WERI-Rb-1 (cell line): ENCODE results near the gene FGFBP2.

Source experiments
- DNase-seq: peaks from one replicate; pipeline ENCODE4 v3.0.0-alpha.2; 2020
- H3K27ac ChIP-seq: fragments of 250-450 bp; sonication (Bioruptor Pico); 2 replicates; pipeline ENCODE4 v1.5.1; 2020; ENCODE audit warnings: mild to moderate bottlenecking, moderate library complexity
- H3K27me3 ChIP-seq: fragments of 250-450 bp; sonication (Bioruptor Pico); 2 replicates; pipeline ENCODE4 v1.5.1; 2021; ENCODE audit warnings: mild to moderate bottlenecking, low read depth, moderate library complexity; ENCODE audit not compliant: insufficient read depth, severe bottlenecking
- H3K36me3 ChIP-seq: fragments of 250-450 bp; sonication (Bioruptor Pico); 2 replicates; pipeline ENCODE4 v1.5.1; 2020; ENCODE audit warnings: mild to moderate bottlenecking, moderate library complexity
- H3K4me3 ChIP-seq: 2 replicates; pipeline ENCODE4 v1.5.1; 2011; ENCODE audit warnings: low read depth, mild to moderate bottlenecking, control low read depth, low read length
- H3K9me3 ChIP-seq: fragments of 250-450 bp; sonication (Bioruptor Pico); 2 replicates; pipeline ENCODE4 v1.5.1; 2021; ENCODE audit warnings: mild to moderate bottlenecking, moderate library complexity; ENCODE audit not compliant: severe bottlenecking
- CTCF ChIP-seq: IDR thresholded peaks from 2 replicates; pipeline ENCODE4 v1.5.1; 2011; ENCODE audit warnings: low read depth, mild to moderate bottlenecking, control low read depth, inconsistent platforms, low read length

FGFBP2 gene

GRCh38 chr4:16005676-16006075, 42.7 kb upstream of the FGFBP2 start:
- Histone ChIP-seq H3K4me3 (no peak overlapping the region), H3K36me3 (peaks cover 73% of the 10 kb centered on the region), H3K27ac (peak overlapping the region; percentile 91), H3K27me3 (no peaks in the 10 kb centered on the region), H3K9me3 (no peaks in the 10 kb centered on the region)
- no peak for TF ChIP-seq CTCF
- no peak for DNase-seq

- DNase-seq, result peak; percentile 75
- Histone ChIP-seq H3K27ac (peak overlapping the region; percentile 8; the same call in 1 of the 2 replicates), H3K9me3 (no peaks in the 10 kb centered on the region), H3K4me3 (no peak overlapping the region), H3K36me3 (peaks cover 85% of the 10 kb centered on the region), H3K27me3 (no peaks in the 10 kb centered on the region)
- TF ChIP-seq CTCF, result peak; percentile 97
Measured at GRCh38 chr4:16001484-16001858, 38.5 kb upstream of the FGFBP2 start.

GRCh38 chr4:16000708-16001483, 37.9 kb upstream of the FGFBP2 start:
- Histone ChIP-seq H3K27ac (no peak overlapping the region), H3K36me3 (peaks cover 84% of the 10 kb centered on the region), H3K9me3 (no peaks in the 10 kb centered on the region), H3K27me3 (no peaks in the 10 kb centered on the region), H3K4me3 (no peak overlapping the region)
- no peak for DNase-seq
- TF ChIP-seq CTCF, result no peak

GRCh38 chr4:15996773-15997172, 33.8 kb upstream of the FGFBP2 start:
- no peak for TF ChIP-seq CTCF
- no peak for DNase-seq
- Histone ChIP-seq H3K27me3 (no peaks in the 10 kb centered on the region), H3K36me3 (peaks cover 88% of the 10 kb centered on the region), H3K4me3 (no peak overlapping the region), H3K9me3 (no peaks in the 10 kb centered on the region), H3K27ac (no peak overlapping the region)

- no peak overlapping the region for H3K27ac ChIP-seq
- no peak for TF ChIP-seq CTCF
- DNase-seq, result no peak
- H3K9me3 ChIP-seq, result no peaks in the 10 kb centered on the region
- no peak overlapping the region for H3K4me3 ChIP-seq
- peaks cover 88% of the 10 kb centered on the region for H3K36me3 ChIP-seq
- H3K27me3 ChIP-seq, result no peaks in the 10 kb centered on the region
Measured at GRCh38 chr4:15995826-15996225, 32.9 kb upstream of the FGFBP2 start.

GRCh38 chr4:15992167-15992485, 29.2 kb upstream of the FGFBP2 start:
- Histone ChIP-seq H3K9me3 (no peaks in the 10 kb centered on the region), H3K27ac (no peak overlapping the region), H3K36me3 (peaks cover 95% of the 10 kb centered on the region), H3K4me3 (no peak overlapping the region), H3K27me3 (no peaks in the 10 kb centered on the region)
- no peak for TF ChIP-seq CTCF
- no peak for DNase-seq
